ENCODE data around the gene ASB2.

ASB2 gene

DNA sequence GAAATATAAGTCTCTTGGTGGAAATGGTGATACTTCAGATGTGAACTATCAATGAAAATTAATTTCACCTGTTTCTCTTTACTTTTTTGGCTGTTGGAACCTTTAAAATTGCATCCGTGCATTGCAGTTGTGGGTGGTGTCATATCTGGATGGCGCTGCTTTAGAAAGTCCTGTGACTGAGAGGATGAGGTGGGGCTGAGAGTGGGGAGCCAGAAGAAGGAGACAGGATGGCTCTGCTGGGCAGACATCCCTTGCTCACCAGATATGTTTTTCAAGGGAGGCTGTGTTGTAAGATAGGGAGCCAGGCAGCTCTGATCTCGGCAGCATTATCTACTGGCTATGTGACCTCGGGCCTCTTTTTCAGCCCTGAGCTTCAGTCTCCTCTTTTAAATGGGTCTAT is 12.7 kb downstream of the ASB2 start:
- no peak for ATAC-seq
- Mint-ChIP-seq H3K9me3 (peaks cover 6% of the 10 kb centered on the region), H3K36me3 (peaks cover 53% of the 10 kb centered on the region), H3K4me1 (peaks cover 97% of the 10 kb centered on the region), H3K27ac (peak overlapping the region; percentile 99), H3K4me3 (peak overlapping the region; percentile 89)
- DNase-seq (ENCODE audit: low spot score in 2 of 2) = no peak

DNA sequence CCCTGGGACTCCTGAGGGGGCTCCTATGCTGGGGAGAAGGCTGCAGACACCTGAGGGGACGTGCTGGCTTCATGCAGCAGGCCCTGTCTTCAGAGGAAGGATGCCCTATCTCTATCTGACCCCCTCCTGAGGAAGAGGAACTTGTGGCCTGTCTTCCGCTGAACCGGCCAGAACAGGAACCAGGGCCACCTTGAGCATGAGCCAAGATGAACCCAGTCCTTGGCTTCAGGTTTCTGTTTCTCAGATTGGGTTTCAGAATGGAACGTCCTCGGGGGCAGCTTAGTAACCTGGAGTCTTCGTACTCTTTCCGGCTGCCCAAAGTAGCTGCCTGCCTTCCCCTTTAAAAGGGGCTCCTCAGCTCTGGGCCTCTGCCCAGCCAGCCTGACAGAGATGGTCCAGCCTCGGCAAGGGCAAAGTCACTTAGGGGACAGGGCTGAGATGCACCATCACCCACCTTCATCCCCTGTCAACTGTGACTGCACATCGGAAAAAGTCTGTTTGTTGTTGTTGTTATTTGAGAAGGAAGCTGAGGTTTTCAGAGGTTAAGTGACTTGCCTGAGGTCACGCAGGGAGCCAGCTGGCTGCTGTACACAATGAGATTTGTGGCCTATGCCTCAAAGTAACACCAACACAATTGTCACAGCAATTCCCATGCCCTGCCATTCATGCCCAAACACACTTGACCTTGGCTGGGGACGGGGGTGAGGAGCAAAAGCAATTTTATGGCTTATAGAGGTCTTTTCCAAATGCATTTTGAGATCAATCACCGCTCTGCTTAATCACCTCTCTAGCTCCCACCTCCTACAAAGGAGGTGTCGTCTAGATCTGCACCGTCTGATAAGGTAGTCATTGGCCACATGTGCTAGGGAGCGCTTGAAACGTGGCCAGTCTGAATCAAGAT is 13.4 kb downstream of the ASB2 start:
- Mint-ChIP-seq H3K9me3 (peaks cover 6% of the 10 kb centered on the region), H3K4me3 (peak overlapping the region; percentile 89), H3K27ac (peak overlapping the region; percentile 99), H3K4me1 (peaks cover 97% of the 10 kb centered on the region), H3K36me3 (peaks cover 59% of the 10 kb centered on the region)
- DNase-seq (ENCODE audit: low spot score in 2 of 2) = peak; percentile 51 to 83
- peak; percentile 60 for ATAC-seq

DNA sequence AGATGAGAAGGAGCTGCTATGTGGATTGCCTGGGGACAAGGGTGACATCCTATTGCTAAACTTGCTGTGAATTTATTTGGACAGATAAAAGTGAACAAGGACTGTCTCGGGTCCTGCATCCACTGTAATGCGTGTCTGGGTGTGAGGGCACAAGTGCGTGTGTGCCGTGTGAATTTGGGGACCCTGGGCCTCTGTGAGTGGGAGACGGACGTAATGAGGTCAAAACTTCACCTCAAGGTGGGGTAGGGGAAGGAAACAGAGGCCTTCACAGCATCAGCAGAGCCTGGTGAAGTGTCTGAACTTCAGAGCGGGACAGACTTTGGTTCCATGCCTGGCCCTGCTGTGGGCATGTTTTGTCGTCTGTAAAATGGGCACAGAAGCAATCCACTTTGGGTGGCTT is 14.8 kb downstream of the ASB2 start:
- peak overlapping the region; percentile 89 for H3K4me3 Mint-ChIP-seq
- DNase-seq (ENCODE audit: low spot score in 2 of 2) (no peak), ATAC-seq (no peak)
- peaks cover 6% of the 10 kb centered on the region for H3K9me3 Mint-ChIP-seq
- H3K36me3 Mint-ChIP-seq = peaks cover 64% of the 10 kb centered on the region
- H3K27ac Mint-ChIP-seq = peak overlapping the region; percentile 99
- peaks cover 100% of the 10 kb centered on the region for H3K4me1 Mint-ChIP-seq

DNA sequence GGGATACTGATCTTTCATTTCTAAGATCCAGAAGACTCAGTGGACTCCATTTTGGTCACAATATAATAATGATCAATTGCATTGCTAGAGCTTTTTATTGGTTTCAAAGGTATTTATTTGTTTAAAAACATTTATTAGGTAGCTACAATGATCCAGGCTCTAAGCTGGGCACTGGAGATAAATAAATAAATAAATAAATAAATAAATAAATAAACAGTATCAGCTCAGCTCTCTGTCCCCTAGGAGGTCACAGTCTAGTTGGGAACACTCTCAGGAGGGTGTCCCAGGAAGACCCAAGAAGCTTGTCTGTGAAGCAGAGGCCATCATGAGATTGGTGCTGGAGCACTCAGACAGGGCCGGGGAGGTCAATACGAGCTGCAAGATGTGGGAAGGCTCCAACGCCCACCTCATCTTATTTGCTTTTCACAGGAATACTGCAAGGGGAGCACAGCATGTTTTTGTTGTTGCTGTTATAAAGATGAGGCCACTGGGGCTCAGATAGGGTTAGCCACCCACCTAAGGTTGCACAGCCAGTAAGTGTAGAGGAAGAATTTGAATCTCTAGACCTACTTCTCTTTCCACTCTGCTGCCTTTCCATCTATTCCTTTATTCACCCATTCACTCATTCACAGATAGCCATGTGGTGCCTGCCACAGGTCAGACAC is 15.5 kb downstream of the ASB2 start:
- peaks cover 64% of the 10 kb centered on the region for H3K36me3 Mint-ChIP-seq
- peaks cover 6% of the 10 kb centered on the region for H3K9me3 Mint-ChIP-seq
- no peak for ATAC-seq
- H3K27ac Mint-ChIP-seq = peak overlapping the region; percentile 99
- H3K4me1 Mint-ChIP-seq = peaks cover 100% of the 10 kb centered on the region
- peak overlapping the region; percentile 89 for H3K4me3 Mint-ChIP-seq
- no peak for DNase-seq (ENCODE audit: low spot score in 2 of 2)

DNA sequence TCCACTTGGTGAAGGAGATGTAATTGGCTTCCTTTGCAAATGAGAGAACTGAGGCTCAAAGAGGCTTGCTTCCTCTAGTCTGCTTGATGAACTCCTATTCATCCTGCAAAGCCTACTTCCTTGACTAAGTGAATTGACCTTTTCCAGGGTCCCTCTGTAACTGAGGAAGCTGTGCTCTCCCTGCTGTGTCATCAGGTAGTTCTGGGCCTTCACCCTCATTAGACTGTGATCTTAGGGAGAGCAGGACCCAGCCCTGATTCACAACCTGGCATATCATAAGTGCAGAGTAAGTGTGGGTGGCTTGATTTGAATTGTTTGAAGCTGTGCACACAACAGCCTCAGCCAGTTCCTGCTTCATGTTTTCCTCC is 16.3 kb downstream of the ASB2 start:
- ATAC-seq = peak; percentile 31
- Mint-ChIP-seq H3K27ac (peak overlapping the region; percentile 99), H3K9me3 (peaks cover 5% of the 10 kb centered on the region), H3K36me3 (peaks cover 66% of the 10 kb centered on the region), H3K4me1 (peaks cover 100% of the 10 kb centered on the region), H3K4me3 (peak overlapping the region; percentile 89)
- no peak for DNase-seq (ENCODE audit: low spot score in 2 of 2)

DNA sequence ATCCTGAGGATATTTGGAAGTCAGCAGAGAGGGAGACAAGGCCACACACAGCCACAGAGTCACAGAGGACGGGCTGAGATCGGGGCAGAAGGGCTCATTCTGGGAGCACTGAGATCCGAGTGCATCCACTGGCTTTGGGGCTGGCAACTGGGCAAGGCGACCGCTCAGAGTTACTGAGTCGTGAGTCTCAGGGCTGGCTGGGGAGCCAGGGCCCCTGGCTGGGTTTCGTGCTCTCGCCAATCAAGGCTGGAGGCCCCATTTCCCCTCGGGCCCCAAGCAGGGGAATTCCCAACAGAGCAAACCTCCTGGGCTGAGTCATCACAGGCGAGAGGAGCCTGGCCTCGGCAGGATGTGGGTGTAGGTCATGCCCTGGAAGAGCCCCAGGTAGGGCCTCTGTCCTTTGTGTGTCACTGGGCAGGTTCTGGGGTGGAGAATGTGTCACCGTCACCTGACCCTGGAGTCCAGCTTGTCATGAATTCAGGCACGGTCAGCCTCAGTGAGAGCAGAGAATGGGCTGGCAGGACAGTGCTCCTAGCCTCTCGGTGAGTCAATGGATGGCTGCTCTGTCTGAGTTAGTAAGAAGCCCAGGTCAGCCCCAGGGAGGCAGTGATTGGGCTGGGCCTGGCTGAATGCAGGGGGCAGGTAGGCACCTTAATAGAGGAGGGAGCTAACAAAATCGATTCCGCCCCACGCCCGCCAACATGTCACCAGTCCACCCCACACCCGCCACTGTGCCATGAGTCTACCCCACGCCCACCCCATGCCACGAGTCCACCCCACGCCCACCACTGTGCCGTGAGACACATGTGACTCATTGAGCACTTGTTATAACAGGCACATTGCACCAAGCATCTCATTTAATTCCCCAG is 16.9 kb downstream of the ASB2 start:
- H3K4me1 Mint-ChIP-seq = peaks cover 100% of the 10 kb centered on the region
- ATAC-seq (peak; percentile 82), DNase-seq (ENCODE audit: low spot score in 2 of 2) (peak; percentile 79 to 94)
- peak overlapping the region; percentile 99 for H3K27ac Mint-ChIP-seq
- peak overlapping the region; percentile 89 for H3K4me3 Mint-ChIP-seq
- no peaks in the 10 kb centered on the region for H3K9me3 Mint-ChIP-seq
- H3K36me3 Mint-ChIP-seq = peaks cover 72% of the 10 kb centered on the region

DNA sequence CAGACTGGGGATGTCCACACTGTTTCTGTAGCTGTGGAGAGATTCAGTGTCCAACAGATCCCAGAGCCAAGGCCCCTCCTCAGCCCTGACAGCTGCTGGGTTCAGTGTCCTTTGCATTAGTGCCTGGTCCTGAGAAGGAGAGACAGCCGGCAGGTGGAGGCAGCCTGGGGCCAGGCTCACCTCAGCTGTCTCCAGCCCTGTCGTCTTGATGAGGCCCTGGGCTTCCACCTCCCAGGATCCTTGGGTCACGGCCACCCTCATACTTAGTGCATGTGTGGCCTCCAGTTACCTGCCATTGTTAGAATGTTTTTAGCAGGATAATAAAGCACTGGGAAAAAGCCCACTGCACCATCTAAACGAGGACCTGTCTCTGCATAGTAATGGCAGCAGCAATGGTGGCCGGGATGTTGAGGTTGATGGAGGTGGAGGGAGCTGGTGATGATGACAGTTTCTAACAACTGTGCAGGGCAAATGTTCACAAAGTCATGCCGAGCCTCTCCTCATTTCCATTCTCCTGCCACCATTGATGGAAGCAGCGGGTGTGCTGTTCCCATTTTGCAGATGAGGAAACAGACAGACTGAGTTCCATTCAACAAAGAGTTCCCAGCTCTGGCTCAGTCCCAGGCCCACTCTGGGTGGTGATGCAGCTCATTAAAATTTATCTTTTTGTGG is 17.7 kb downstream of the ASB2 start:
- H3K9me3 Mint-ChIP-seq = no peaks in the 10 kb centered on the region
- DNase-seq (ENCODE audit: low spot score in 2 of 2) (no peak), ATAC-seq (no peak)
- H3K4me1 Mint-ChIP-seq = peaks cover 100% of the 10 kb centered on the region
- peak overlapping the region; percentile 89 for H3K4me3 Mint-ChIP-seq
- H3K27ac Mint-ChIP-seq = peak overlapping the region; percentile 99
- peaks cover 75% of the 10 kb centered on the region for H3K36me3 Mint-ChIP-seq

DNA sequence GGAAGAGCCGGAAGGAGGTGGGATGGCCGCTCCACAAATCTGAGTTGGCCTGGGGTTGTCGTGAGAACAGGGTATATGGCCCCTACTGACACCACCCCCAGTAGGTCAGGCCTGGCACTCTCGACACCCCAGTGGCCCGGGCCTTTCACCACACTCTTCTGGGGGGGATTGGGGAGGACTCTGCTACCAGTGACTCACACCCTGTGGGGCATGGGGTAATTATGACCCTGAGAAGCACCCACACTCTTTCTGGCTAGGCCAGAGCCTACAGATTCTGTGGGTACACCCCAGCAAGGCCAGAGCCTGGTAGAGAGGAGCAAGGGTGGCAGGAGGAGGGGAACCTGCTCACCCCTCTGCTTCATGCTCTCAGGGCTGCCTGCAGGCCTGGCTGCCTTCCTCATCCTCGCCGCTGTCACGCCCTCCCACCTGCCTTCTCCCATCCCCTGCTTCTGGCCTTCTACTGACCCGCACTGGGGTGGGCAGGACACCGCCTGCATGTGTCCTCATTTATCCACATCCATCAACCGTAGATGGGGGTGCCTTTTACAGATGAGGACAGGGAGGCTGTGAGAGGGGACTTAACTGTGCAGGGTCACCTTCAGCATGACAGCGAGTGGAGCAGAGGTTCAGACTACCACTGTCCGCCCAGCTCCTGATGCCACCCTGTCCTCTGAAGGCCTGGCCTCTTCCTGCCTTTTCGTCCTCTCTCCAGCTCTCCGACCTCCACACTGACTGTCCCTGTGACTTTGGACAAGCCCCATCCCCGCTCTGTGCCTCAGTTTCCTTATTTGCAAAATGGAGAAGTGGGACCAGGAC is 18.4 kb downstream of the ASB2 start:
- Mint-ChIP-seq H3K36me3 (peaks cover 71% of the 10 kb centered on the region), H3K4me1 (peaks cover 100% of the 10 kb centered on the region), H3K9me3 (no peaks in the 10 kb centered on the region), H3K4me3 (peak overlapping the region; percentile 89), H3K27ac (peak overlapping the region; percentile 99)
- DNase-seq (ENCODE audit: low spot score in 2 of 2) (no peak), ATAC-seq (no peak)

DNA sequence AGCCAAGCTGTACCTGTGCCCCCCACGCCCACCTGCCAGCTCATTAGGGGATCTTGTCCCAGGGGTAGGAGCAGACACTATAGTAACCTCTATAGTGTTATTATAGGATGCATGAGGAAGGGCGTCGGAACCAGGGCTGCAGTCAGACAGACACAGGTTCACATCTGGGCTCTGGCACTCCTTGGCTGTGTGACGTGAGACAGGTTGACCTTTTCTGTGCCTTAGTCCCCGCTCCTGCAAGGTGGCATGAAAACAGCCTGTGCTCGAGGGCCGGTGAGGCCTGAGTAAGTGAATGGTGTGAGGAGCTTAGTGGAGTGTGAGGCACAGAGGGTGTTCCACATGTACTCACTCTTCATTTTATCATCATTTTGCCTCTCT is 19.0 kb downstream of the ASB2 start:
- H3K36me3 Mint-ChIP-seq = peaks cover 65% of the 10 kb centered on the region
- peak overlapping the region; percentile 99 for H3K27ac Mint-ChIP-seq
- H3K4me1 Mint-ChIP-seq = peaks cover 97% of the 10 kb centered on the region
- H3K4me3 Mint-ChIP-seq = peak overlapping the region; percentile 89
- DNase-seq (ENCODE audit: low spot score in 2 of 2) (no peak), ATAC-seq (no peak)
- no peaks in the 10 kb centered on the region for H3K9me3 Mint-ChIP-seq

DNA sequence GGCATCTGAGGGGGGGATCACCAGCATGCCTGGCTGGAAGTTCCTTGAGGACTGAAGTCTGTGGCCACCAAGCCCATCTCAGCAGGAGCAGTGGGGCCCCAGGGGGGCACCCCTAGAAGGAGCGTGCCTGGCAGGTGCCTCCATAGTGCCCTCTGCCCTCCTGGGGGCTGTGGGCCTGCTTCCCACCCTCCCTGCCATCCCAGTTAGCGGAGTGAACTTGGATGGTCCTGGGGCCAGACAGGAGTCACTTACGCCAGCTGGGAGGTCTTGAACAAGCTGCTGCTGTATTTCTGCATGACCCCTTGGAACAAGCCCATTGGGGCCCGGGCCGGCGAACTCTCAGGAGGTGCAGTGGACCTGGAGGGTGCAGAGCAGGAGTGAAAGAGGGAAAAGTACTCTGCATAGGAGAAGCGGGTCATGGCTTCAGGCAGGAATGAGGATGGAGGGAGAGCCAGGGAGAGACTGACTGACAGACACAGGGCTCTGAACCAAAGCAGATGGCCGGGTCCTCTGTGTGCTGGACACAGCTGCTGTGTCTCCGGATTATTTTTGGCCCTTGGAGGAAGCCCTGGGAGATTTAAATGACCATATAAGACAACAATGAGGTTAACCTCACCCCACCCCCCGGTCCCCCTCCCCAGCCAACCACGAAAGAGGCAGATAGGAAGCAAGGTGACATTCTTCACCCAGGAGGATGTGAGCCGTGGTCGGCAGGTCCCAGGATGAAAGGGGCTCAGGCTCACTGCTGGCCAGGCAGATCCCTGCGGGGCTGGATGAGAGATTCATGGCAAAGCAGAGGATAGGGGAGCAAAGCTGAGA is 19.6 kb downstream of the ASB2 start:
- no peak for ATAC-seq
- Mint-ChIP-seq H3K27ac (peak overlapping the region; percentile 99), H3K9me3 (no peaks in the 10 kb centered on the region), H3K36me3 (peaks cover 63% of the 10 kb centered on the region), H3K4me1 (peaks cover 96% of the 10 kb centered on the region), H3K4me3 (peak overlapping the region; percentile 89)
- no peak for DNase-seq (ENCODE audit: low spot score in 2 of 2)

DNA sequence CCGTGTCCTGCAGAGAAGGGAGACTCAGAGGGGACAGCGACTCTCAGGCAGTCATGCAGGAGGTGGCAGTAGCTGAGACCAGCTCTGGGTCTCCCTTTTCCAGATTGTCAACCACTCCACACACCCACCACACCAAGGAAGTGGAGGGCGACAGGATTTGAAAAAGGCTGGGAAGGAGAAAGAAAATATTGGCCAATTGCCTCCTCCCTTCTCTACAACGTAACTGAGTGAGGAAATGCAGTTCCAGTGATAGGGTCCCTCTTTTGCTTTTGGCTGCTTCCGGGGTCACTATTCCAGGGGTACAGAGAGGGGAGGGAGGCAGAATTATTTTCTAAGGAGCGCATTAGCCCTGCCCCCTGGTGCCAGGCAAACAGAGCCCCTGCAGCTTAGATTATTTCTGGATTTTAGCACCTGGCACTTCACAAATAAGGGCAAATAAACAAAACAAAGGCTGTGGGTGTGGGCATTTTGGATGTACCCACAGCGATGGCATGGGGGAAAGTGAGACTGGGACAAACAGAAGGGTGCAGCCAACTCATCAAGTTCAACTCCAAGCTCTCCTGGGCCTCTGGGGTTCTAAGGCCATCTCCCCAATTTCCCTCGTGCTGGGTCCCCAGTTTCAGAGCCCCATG is 20.4 kb downstream of the ASB2 start:
- no peak for ATAC-seq
- DNase-seq (ENCODE audit: low spot score in 2 of 2) = no peak
- Mint-ChIP-seq H3K27ac (peak overlapping the region; percentile 99), H3K36me3 (peaks cover 63% of the 10 kb centered on the region), H3K9me3 (no peaks in the 10 kb centered on the region), H3K4me1 (peaks cover 96% of the 10 kb centered on the region), H3K4me3 (peak overlapping the region; percentile 89)

DNA sequence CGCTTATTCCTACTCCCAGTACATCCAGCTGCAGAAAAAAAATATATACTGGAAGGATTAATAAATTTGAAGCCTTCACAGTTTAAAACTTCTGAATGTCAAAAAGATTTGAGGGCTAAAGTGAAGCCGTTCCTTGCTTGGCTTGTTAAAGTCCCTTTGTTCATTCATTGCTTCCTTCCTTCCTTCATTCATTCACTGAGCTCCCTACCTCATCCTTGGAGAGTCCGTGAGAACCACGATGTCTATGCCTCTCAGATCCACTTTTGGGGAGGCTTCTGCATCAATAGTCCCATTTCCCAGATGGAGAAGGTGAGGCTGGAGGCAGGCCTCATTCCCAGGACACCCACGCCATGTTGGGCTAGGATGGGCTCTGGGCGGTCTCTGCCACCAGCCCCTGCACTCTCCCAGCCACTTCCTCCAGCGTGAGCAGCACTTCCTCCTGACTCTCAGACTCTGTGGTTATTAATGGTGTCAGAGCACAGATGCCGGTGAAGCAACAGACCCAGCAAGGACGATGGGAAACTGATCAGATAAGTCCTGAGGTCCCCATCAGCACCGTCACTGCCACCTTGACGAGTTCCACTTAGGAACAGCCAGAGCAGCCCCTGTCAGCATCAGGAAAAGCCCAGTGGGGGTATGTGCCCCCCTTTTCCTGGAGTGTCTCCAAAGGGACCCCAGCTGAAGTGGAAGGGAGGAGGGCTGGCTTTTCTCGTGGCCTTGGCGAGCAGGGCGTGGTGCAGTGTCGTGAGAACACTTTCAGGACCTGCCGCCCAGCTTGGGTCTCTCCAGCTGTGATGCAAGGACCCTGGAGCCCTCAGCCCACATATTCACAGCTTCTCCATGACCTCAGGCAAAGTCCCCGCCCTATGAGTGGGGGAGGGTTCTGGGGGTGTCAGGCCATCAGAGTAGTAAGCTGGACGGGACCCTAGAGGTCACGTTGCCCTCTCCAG is 21.2 kb downstream of the ASB2 start:
- Mint-ChIP-seq H3K4me3 (peak overlapping the region; percentile 89), H3K36me3 (peaks cover 63% of the 10 kb centered on the region), H3K9me3 (no peaks in the 10 kb centered on the region), H3K27ac (peak overlapping the region; percentile 99), H3K4me1 (peaks cover 96% of the 10 kb centered on the region)
- ATAC-seq = peak; percentile 26
- peak in 1 of 2 donors; percentile 69 for DNase-seq (ENCODE audit: low spot score in 2 of 2)
